ENCODE measurements around the gene RPS3. TPM values are rescaled to one million over a fixed set of nuclear protein-coding genes. Genes with fewer than 3 reads are reported as not detected.

The RPS3 gene
- total and polyA plus RNA-seq, 2 of the 13 experiments (the other 11 are each of a cell fraction or from before 2014, with no cell fraction given) = 2,143 to 3,616 TPM

DNA sequence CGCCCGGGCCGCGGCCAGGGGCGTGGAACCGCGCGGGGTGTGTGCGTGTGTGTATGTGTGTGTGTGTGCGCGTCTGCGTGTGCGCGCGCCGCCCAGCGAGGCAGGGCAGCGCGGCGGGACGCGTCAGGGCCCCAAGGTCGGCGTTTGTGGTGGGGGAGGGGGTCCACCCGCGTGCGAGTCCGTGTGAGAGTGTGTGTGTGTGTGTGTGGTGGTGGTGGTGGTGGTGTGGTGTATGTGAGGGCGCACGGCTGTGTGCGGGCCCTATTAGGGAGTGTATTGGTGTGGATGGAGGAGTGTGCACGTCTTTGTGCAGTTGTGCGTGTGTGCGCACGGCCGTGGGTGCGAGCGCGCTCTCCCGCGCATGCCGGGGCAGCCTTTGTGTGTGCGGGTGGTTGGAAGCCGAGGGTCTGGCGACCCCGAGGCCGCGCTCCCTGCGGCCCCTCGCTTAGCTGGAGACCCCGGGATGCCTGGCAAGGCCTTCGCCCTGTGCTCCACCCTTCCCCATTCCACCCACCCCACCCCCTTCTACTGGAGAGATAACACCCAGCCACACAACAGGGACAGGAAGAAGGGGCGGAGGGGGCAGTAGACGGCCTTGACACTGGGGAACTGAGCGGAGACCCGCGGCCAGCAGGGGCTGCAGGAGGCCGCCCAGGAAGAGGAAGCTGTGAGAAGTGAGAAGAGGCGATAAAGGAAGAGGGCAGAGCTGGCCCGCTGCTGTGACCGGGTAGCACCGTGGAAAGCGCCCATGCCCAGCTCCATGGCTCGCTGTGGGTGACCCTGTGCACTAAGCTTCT, 47.3 kb upstream of the RPS3 start (continued):
- no peak for TF ChIP-seq FOXP1 (IDR thresholded peaks at IDR 0.05)
- peak; percentile 69 for TF ChIP-seq FOXP1 (CRISPR knock-in tag; IDR thresholded peaks at IDR 0.05)
- peak; percentile 70 for TF ChIP-seq FOXO1 (CRISPR knock-in tag; IDR thresholded peaks at IDR 0.05)
- TF ChIP-seq ZNF33B (CRISPR knock-in tag; IDR thresholded peaks at IDR 0.05) = no peak
- 0 out of 2 replicates have a peak, but pooled peaks have one; percentile 20 for TF ChIP-seq TBX3 (IDR thresholded peaks at IDR 0.05; ENCODE audit: borderline replicate concordance)
- no peak for TF ChIP-seq ZNF496 (CRISPR knock-in tag; IDR thresholded peaks at IDR 0.05; ENCODE audit: insufficient replicate concordance)
- TF ChIP-seq, protein P1, sequence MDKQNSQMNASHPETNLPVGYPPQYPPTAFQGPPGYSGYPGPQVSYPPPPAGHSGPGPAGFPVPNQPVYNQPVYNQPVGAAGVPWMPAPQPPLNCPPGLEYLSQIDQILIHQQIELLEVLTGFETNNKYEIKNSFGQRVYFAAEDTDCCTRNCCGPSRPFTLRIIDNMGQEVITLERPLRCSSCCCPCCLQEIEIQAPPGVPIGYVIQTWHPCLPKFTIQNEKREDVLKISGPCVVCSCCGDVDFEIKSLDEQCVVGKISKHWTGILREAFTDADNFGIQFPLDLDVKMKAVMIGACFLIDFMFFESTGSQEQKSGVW (CRISPR knock-in tag; IDR thresholded peaks at IDR 0.05; ENCODE audit: borderline replicate concordance) = no peak
- TF ChIP-seq CENPX (CRISPR knock-in tag; IDR thresholded peaks at IDR 0.05) = no peak
- TF ChIP-seq, protein P2, sequence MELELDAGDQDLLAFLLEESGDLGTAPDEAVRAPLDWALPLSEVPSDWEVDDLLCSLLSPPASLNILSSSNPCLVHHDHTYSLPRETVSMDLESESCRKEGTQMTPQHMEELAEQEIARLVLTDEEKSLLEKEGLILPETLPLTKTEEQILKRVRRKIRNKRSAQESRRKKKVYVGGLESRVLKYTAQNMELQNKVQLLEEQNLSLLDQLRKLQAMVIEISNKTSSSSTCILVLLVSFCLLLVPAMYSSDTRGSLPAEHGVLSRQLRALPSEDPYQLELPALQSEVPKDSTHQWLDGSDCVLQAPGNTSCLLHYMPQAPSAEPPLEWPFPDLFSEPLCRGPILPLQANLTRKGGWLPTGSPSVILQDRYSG (CRISPR knock-in tag; IDR thresholded peaks at IDR 0.05) = no peak
- TF ChIP-seq, protein P3, sequence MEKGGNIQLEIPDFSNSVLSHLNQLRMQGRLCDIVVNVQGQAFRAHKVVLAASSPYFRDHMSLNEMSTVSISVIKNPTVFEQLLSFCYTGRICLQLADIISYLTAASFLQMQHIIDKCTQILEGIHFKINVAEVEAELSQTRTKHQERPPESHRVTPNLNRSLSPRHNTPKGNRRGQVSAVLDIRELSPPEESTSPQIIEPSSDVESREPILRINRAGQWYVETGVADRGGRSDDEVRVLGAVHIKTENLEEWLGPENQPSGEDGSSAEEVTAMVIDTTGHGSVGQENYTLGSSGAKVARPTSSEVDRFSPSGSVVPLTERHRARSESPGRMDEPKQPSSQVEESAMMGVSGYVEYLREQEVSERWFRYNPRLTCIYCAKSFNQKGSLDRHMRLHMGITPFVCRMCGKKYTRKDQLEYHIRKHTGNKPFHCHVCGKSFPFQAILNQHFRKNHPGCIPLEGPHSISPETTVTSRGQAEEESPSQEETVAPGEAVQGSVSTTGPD (CRISPR knock-in tag; IDR thresholded peaks at IDR 0.05) = 0 out of 2 replicates have a peak, but pooled peaks have one; percentile 27
- TF ChIP-seq KMT2A (CRISPR knock-in tag; IDR thresholded peaks at IDR 0.05) = no peak
- TF ChIP-seq, protein P4, sequence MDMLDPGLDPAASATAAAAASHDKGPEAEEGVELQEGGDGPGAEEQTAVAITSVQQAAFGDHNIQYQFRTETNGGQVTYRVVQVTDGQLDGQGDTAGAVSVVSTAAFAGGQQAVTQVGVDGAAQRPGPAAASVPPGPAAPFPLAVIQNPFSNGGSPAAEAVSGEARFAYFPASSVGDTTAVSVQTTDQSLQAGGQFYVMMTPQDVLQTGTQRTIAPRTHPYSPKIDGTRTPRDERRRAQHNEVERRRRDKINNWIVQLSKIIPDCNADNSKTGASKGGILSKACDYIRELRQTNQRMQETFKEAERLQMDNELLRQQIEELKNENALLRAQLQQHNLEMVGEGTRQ (IDR thresholded peaks at IDR 0.05; ENCODE audit: low read depth, low read length) = no peak
- TF ChIP-seq, protein P4 (CRISPR knock-in tag; IDR thresholded peaks at IDR 0.05; ENCODE audit: borderline replicate concordance) = no peak; the same call in 1 of the 2 replicates
- no peak; the same call in 1 of the 2 replicates for TF ChIP-seq SRY (CRISPR knock-in tag; IDR thresholded peaks at IDR 0.05)
- peak; percentile 81 for TF ChIP-seq ZNF350 (CRISPR knock-in tag; IDR thresholded peaks at IDR 0.05; ENCODE audit: borderline replicate concordance, low read depth)
- TF ChIP-seq, protein P5, sequence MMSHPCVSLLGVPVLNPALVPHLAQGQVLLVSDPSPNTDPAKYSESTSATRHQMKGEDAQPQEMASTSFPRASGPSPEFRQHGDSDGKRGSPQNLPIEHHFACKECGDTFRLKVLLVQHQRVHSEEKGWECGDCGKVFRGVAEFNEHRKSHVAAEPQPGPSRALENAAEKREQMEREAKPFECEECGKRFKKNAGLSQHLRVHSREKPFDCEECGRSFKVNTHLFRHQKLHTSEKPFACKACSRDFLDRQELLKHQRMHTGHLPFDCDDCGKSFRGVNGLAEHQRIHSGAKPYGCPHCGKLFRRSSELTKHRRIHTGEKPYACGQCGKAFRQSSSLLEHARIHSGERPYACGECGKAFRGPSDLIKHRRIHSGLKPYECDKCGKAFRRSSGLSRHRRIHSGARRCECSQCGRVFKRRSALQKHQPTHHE (CRISPR knock-in tag; IDR thresholded peaks at IDR 0.05; ENCODE audit: borderline replicate concordance) = no peak; the same call in 1 of the 2 replicates
- no peak for TF ChIP-seq ZNF383 (CRISPR knock-in tag; IDR thresholded peaks at IDR 0.05; ENCODE audit: borderline replicate concordance)
- TF ChIP-seq, protein P6, sequence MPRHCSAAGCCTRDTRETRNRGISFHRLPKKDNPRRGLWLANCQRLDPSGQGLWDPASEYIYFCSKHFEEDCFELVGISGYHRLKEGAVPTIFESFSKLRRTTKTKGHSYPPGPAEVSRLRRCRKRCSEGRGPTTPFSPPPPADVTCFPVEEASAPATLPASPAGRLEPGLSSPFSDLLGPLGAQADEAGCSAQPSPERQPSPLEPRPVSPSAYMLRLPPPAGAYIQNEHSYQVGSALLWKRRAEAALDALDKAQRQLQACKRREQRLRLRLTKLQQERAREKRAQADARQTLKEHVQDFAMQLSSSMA (CRISPR knock-in tag; IDR thresholded peaks at IDR 0.05) = no peak
- TF ChIP-seq ZNF773 (CRISPR knock-in tag; IDR thresholded peaks at IDR 0.05; ENCODE audit: borderline replicate concordance) = no peak
- TF ChIP-seq ZNF484 (CRISPR knock-in tag; IDR thresholded peaks at IDR 0.05; ENCODE audit: borderline replicate concordance, low read depth) = peak; percentile 18; the same call in 1 of the 2 replicates
- no peak for TF ChIP-seq U2AF1 (optimal IDR thresholded peaks at IDR 0.05; ENCODE audit: low read depth, low read length)
- TF ChIP-seq MAFK (conservative IDR thresholded peaks at IDR 0.05 in 1 of 2, IDR thresholded peaks at IDR 0.05 in 1 of 2; ENCODE audit: low read length in 2 of 2) = no peak

All from HepG2 (cell line).